ENCODE results near the gene FAM136A.
A peak's percentile ranks its signal among the peaks of the same experiment; 100 is the strongest.

The FAM136A gene

DNA sequence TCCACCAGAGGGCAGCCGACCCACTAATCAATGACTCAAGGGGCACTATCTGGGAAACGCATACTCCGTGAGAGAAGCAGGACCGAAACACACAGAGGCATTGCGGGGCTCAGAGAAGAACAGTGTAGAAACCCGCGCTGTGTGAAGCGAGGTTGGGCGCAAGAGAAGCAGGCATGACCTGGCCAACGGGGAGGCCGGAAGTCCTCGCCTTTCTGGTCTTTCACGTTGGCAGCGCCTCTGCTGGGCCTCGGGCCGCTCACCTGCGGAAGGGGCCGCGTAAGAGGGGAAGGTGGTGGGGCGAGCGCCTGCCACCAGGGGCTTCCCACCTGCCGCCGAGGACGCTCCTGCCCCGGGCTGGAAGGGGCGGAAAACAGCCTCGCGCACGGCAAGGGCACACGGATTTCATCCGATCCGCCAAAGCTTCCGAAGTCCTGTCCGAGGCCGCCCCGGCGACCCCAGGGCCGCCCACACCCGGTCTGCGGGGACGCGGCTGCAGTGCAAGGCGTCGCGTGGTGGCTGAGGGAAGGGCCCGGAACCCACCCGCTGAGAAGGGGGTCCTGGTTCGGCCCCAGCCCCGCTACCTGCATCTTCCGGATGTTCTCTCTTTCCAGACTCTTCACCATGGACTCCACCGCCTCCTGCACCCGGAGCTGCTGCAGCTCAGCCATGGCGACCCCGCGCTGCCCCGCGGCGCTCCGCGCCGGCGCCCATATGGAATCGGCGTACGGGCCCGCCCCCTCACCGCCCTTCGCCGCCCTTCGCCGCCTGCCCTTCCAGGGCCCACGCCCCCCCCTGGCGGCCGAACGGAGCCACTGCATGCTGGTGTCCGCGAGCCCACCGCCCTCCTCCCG is at the start of gene FAM136A:
FAM136A (minus strand) TSS at position 724 of the 851 bp plus-strand sequence; CDS start at position 668, 56 bp downstream.
- Mint-ChIP-seq H3K36me3 (peaks cover 25% of the 10 kb centered on the region), H3K9me3 (no peaks in the 10 kb centered on the region), H3K27me3 (no peaks in the 10 kb centered on the region), H3K4me3 (peak within 1 kb of the TSS; percentile 83), H3K27ac (peak within 1 kb of the TSS; percentile 89), H3K4me1 (peaks cover 28% of the 10 kb centered on the region)
- ATAC-seq = peak; percentile 95

DNA sequence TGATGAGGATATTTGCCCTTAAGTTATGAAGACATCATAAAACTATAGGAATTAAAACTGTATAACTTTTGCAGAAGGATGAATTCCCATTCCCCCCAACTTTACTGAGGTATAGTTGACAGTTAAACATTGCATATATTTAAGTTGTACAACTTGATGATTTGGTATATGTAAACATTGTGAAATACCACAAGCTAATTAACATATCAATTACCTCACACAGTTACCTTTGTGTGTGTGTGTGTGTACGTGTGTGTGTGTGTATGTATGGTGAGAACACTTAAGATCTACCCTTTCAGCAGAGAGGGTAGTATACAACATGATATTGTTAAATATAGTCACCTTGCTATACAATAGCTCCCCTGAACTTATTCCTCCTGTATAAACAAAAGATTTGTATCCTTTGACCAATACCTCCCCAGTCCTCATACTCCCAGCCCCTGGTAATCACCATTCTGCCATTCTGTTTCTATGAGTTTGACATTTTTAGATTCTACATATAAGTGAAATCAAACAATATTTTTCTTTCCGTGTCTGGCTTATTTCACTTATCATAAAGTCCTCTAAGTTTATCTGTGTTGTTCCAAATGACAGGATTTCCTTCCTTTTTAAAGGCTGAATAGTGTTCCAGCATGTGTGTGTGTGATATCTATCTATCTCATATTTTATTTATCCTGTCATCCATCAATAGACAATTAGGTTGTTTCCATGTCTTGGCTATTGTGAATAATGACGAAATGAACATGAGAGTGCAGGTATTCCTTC is 48.2 kb upstream of the FAM136A start:
- H3K36me3 Mint-ChIP-seq = no peaks in the 10 kb centered on the region
- no peak for ATAC-seq
- H3K4me1 Mint-ChIP-seq = no peaks in the 10 kb centered on the region
- H3K27ac Mint-ChIP-seq = no peak overlapping the region
- H3K4me3 Mint-ChIP-seq = no peak overlapping the region
- H3K9me3 Mint-ChIP-seq = peaks cover 3% of the 10 kb centered on the region
- H3K27me3 Mint-ChIP-seq = peaks cover 72% of the 10 kb centered on the region

DNA sequence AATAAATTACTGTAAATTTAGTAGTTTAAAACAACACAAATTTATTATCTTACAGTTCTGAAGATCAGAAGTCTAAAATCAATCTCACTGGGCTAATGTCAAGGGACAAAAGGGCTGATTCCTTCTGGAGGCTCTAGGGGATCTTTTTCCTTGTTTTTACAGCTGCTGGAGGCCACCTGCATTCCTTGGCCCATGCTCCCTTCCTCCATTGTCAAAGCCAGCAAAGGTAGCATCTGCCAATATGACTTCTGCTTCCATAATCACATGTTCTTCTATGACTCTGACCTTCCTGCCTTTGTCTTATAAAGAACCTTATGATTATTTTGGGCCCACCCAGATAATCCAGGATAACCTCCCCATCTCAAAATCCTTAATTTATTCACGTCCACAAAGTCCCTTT is 46.0 kb upstream of the FAM136A start:
- Mint-ChIP-seq H3K27ac (no peak overlapping the region), H3K36me3 (no peaks in the 10 kb centered on the region), H3K27me3 (peaks cover 53% of the 10 kb centered on the region), H3K4me1 (no peaks in the 10 kb centered on the region), H3K4me3 (no peak overlapping the region), H3K9me3 (no peaks in the 10 kb centered on the region)
- no peak for ATAC-seq

DNA sequence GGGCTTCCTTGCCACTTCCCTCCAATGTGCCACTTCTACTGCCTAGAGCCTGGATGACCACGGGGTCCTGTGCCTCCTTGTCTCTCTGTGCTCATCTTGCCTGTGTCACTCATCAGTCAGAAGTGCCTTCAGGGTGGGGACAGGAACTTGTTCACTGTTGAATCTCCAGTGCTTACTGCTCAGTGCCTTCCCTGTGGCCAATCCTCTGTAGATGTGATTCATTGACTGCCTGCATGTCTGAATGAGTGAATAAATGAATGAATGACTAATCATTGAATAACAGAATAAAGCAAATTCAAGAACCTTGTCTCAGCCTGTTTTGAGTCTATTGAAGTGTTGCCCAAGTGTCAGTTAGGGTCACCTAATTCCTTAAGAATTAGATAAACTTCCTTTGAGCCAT is 42.3 kb upstream of the FAM136A start:
- Mint-ChIP-seq H3K4me1 (no peaks in the 10 kb centered on the region), H3K36me3 (no peaks in the 10 kb centered on the region), H3K9me3 (no peaks in the 10 kb centered on the region), H3K4me3 (no peak overlapping the region), H3K27me3 (peaks cover 38% of the 10 kb centered on the region), H3K27ac (no peak overlapping the region)
- ATAC-seq = no peak

DNA sequence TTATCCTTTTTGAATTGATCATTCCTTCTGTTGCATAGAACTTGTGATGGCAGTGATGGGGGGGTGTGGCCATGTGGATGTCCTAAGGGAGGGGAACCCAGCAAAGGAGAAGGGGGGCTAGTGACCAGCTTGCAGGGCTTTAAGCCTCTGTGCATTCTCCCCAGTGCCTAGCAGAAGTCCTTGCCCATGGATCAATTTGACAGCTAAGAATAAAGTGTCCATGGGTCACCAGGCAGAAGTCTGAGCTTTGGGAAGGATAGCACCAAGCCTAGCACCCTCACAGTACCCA is 39.6 kb upstream of the FAM136A start:
- Mint-ChIP-seq H3K27ac (no peak overlapping the region), H3K36me3 (no peaks in the 10 kb centered on the region), H3K4me1 (no peaks in the 10 kb centered on the region), H3K9me3 (no peaks in the 10 kb centered on the region), H3K27me3 (peaks cover 23% of the 10 kb centered on the region), H3K4me3 (no peak overlapping the region)
- ATAC-seq = no peak

DNA sequence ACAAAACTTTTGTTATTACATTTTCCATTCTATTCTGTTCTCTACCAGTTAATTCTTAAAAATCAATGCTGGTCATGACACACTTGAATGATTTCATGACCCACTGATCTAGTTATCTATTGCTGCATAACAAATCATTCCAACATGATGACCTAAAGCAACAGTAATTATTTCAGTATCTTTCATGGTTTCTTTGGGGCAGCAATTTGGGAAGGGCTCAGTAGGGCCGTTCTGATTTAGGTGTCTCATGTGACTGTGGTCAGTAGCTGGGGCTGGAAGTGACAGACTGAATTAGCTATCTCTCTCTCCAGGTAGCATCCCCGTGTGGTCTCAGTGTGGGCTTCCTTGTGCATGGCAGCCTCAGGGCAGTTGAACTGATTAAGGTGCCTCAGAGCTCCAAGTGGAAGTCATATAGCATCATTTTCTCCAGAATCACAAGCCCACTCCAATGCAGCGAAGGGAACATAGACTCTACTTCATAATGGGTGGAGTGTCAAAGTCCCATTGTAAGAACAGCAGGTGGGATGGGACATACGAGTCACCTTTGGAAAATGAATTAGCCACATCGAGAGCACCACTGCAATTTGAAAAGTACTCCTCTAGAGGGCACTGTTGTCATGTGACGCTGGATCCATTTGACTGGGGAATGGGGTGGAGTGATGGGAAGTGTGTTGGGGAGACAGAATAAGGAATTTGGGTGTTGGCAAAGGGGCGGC is 39.1 kb upstream of the FAM136A start:
- Mint-ChIP-seq H3K27ac (no peak overlapping the region), H3K4me1 (no peaks in the 10 kb centered on the region), H3K4me3 (no peak overlapping the region), H3K27me3 (peaks cover 23% of the 10 kb centered on the region), H3K36me3 (no peaks in the 10 kb centered on the region), H3K9me3 (no peaks in the 10 kb centered on the region)
- no peak for ATAC-seq

DNA sequence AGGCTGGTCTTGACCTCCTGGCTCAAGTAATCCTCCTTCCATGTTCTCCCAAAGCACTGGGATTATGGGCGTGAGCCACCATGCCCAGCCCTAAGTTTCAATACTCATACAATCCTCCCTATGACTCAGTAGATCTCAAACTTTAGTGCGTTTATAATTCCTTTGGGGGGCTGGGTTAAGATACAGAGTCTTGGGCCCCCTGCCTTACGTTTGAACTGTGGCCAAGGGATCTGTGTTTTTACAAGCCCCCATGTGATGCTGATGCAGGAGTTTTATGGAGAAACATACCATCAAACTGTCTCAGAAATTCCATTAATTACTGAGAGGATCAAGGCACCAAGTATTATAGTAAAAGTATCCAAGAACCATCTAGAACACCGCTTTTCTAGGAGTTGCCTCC is 38.2 kb upstream of the FAM136A start:
- no peak overlapping the region for H3K27ac Mint-ChIP-seq
- no peak for ATAC-seq
- peaks cover 23% of the 10 kb centered on the region for H3K27me3 Mint-ChIP-seq
- H3K36me3 Mint-ChIP-seq = no peaks in the 10 kb centered on the region
- no peaks in the 10 kb centered on the region for H3K9me3 Mint-ChIP-seq
- no peaks in the 10 kb centered on the region for H3K4me1 Mint-ChIP-seq
- no peak overlapping the region for H3K4me3 Mint-ChIP-seq

DNA sequence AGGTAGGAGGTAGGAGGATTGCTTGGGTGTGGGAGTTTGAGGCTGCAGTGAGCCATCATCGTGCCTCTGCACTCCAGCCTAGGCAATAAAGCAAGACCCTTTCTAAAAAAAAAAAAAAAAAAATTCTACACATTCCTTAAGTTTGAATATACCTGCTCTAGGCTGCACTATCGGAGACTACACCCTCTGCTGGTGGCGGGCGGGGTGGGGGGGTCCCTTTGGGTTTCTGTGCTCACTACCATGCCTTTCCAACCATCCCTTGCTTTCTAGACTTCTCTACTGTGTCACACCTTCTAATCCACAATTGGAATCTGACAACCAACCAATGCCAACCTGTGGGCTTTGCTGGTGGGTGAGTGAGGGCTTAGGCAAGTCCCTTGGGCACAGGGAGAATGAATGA is 34.7 kb upstream of the FAM136A start:
- H3K4me3 Mint-ChIP-seq = no peak overlapping the region
- ATAC-seq = no peak
- no peaks in the 10 kb centered on the region for H3K4me1 Mint-ChIP-seq
- H3K27me3 Mint-ChIP-seq = peaks cover 8% of the 10 kb centered on the region
- H3K9me3 Mint-ChIP-seq = no peaks in the 10 kb centered on the region
- no peaks in the 10 kb centered on the region for H3K36me3 Mint-ChIP-seq
- no peak overlapping the region for H3K27ac Mint-ChIP-seq

DNA sequence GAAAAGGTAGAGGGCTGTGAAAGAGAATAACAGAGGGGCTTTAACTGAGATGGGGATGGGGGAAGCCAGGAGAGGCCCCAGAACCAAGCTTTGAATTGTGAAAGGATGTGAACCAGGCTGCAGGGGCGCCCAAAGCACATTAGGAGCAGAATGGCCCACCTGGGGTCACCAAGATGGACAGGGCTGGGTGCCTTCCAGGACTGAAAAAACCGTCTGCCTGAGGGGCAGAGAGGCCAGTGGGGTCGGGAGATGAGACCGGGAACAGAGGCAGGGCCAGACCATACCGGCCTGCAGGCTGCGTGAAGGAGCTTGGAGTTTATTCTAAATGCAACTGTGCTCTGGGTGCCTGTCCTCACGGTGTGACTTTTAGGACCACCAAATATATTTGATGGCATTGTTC is 29.1 kb upstream of the FAM136A start:
- no peaks in the 10 kb centered on the region for H3K36me3 Mint-ChIP-seq
- no peak overlapping the region for H3K4me3 Mint-ChIP-seq
- no peaks in the 10 kb centered on the region for H3K27me3 Mint-ChIP-seq
- no peak for ATAC-seq
- H3K27ac Mint-ChIP-seq = no peak overlapping the region
- H3K9me3 Mint-ChIP-seq = no peaks in the 10 kb centered on the region
- H3K4me1 Mint-ChIP-seq = no peaks in the 10 kb centered on the region

DNA sequence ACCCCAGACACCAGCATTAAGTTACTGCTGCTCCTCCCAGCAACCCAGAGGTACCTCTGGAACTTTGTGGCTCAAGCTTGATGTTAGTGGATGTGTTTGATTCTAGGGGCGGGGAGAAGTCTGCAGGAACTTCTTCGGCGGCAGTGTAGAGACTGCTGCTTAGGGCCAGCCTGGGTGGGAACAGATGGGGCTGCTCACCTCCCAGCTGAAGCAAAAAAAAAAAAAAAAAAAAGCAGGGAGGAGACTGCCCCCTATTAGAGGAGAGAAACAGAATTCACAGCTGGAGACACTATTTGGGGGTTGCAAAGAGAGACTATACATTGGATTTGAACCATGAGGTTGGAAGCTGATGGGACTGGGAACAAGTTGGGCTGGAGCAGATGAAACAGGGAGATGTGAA is 28.6 kb upstream of the FAM136A start:
- Mint-ChIP-seq H3K27me3 (no peaks in the 10 kb centered on the region), H3K4me3 (no peak overlapping the region), H3K36me3 (no peaks in the 10 kb centered on the region), H3K4me1 (no peaks in the 10 kb centered on the region), H3K9me3 (no peaks in the 10 kb centered on the region), H3K27ac (no peak overlapping the region)
- peak; percentile 6 for ATAC-seq

DNA sequence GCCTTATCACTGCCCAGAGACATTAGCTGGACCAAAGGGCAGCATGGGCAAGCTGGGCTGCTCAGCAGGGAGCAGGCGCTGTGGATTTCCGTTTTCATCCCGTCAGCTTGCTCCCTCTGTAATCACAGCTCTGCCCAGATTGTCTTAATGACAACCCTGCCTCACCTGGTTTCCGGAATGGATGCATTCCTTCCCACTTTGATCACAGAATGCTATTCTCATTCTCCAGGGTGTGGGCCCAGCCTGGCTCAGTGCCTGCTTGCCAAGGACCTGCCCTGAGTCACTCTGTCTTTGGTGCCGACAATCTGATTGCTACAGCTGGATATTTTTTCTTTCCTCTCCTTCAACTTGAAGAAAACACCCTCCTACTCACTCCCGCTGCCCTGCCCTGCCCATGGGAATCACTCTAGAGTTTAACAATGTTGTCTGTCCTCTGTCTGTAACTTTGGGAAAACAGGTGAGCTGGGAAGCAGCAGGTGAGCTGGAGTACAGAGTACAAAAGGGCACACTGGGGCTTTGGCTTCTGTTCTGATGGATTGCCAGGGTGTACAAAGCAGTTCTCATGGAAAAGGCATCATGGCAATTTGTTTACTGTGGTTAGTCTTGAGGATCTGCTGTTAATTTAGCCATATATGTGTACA is 27.2 kb upstream of the FAM136A start:
- ATAC-seq = no peak
- H3K27me3 Mint-ChIP-seq = no peaks in the 10 kb centered on the region
- no peaks in the 10 kb centered on the region for H3K9me3 Mint-ChIP-seq
- H3K4me3 Mint-ChIP-seq = no peak overlapping the region
- H3K27ac Mint-ChIP-seq = no peak overlapping the region
- H3K4me1 Mint-ChIP-seq = no peaks in the 10 kb centered on the region
- H3K36me3 Mint-ChIP-seq = no peaks in the 10 kb centered on the region

DNA sequence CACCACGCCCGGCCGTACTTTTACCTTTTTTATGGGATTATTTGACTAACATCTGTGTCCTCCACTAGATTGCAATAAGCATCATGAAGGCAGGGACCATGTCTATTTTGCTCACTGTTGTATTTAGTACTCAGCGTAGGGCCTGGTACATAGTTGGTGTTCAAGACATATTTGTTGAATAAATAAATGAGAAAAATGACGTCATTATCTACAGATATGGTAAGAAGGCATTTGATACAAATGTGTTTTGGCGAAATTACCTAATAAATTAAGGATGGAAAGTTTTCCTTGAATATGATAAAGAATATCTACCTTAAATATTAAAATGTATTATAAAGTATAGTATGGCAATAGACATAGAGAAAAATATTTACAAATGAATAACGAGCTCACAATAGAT is 24.0 kb upstream of the FAM136A start:
- H3K4me3 Mint-ChIP-seq = no peak overlapping the region
- no peak for ATAC-seq
- H3K36me3 Mint-ChIP-seq = no peaks in the 10 kb centered on the region
- H3K9me3 Mint-ChIP-seq = no peaks in the 10 kb centered on the region
- no peak overlapping the region for H3K27ac Mint-ChIP-seq
- no peaks in the 10 kb centered on the region for H3K4me1 Mint-ChIP-seq
- peaks cover 20% of the 10 kb centered on the region for H3K27me3 Mint-ChIP-seq

DNA sequence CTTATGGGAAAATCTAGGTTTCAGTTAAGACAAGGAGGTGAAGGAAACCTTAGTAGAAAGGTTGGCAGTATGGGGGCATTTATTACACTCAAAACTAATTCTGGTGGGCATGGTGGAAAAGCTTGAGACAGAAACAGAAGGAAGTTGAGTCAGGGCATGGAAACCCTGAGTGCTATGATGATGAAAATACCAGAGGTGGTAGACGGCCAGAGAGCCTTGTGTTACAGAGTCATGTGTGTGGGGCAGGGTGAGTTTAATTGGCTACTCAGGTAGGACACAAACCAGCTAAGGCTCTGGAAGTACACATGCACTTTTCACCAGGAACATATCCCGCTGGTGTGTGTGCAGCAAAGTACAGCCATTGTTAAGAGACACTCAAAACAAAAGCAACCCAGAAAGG is 20.7 kb upstream of the FAM136A start:
- no peaks in the 10 kb centered on the region for H3K4me1 Mint-ChIP-seq
- H3K27me3 Mint-ChIP-seq = peaks cover 27% of the 10 kb centered on the region
- no peak overlapping the region for H3K4me3 Mint-ChIP-seq

DNA sequence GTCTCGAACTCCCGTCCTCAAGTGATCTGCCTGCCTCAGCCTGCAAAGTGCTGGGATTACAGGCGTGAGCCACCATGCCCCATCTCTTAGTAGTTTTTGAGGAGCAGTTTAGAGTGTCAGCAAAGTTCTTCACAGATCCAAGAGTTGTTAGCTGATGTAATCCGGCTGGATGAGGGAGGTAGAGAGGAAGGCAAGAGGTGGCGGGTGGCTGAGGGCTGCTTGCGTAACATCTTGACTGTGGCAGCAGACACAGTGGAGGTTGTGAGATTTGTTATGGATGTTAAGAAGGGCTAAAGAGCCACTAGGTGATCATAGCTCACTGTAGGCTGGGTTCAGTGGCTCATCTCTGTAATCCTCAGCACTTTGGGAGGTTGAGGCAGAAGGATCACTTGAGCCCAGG is 19.5 kb upstream of the FAM136A start:
- Mint-ChIP-seq H3K27me3 (peaks cover 27% of the 10 kb centered on the region), H3K4me1 (no peaks in the 10 kb centered on the region), H3K36me3 (no peaks in the 10 kb centered on the region), H3K27ac (no peak overlapping the region), H3K4me3 (no peak overlapping the region), H3K9me3 (no peaks in the 10 kb centered on the region)
- no peak for ATAC-seq

More for the DNA sequence above, 20.7 kb upstream of the FAM136A start:
- H3K9me3 Mint-ChIP-seq = no peaks in the 10 kb centered on the region
- no peaks in the 10 kb centered on the region for H3K36me3 Mint-ChIP-seq
- H3K27ac Mint-ChIP-seq = no peak overlapping the region
- no peak for ATAC-seq

DNA sequence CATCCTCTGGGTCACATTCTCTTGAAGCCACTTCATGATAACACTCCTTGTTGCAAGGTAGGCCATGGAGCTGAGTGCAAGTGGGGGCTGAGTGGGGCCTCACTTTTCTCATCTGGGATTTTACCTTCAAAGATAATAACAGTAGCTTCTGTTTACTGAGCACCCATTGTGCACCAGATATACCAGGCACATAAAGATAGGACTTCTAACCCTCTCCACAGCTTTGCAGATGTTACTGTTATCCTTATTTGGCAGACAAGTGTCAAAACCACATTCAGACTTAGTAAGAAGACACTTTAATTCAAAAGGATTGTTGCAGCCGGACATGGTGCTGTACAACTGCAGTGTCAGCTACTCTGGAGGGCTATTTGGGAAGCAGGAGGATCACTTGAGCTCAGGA is 12.8 kb upstream of the FAM136A start:
- Mint-ChIP-seq H3K36me3 (no peaks in the 10 kb centered on the region), H3K9me3 (no peaks in the 10 kb centered on the region), H3K4me3 (no peak overlapping the region), H3K27ac (no peak overlapping the region), H3K27me3 (peaks cover 13% of the 10 kb centered on the region), H3K4me1 (no peaks in the 10 kb centered on the region)
- no peak for ATAC-seq

Measured in stimulated activated memory B cell treated with anti-CD40 and anti-IgM and Interleukin-4, amounts not matched to agents 10 μg/mL and 1 μg/mL and 100 μg/mL, for 72 hours (primary cell).